GM18873 (cell line): ENCODE measurements around the gene SLC43A1.

Source experiments
- ATAC-seq: cut with Tn5 transposase; IDR thresholded peaks from one replicate; pipeline ENCODE4 v1.9.1; 2021; ENCODE audit warnings: mild to moderate bottlenecking, moderate library complexity, moderate number of reproducible peaks; ENCODE audit not compliant: unreplicated experiment, low FRiP score

The SLC43A1 gene

DNA sequence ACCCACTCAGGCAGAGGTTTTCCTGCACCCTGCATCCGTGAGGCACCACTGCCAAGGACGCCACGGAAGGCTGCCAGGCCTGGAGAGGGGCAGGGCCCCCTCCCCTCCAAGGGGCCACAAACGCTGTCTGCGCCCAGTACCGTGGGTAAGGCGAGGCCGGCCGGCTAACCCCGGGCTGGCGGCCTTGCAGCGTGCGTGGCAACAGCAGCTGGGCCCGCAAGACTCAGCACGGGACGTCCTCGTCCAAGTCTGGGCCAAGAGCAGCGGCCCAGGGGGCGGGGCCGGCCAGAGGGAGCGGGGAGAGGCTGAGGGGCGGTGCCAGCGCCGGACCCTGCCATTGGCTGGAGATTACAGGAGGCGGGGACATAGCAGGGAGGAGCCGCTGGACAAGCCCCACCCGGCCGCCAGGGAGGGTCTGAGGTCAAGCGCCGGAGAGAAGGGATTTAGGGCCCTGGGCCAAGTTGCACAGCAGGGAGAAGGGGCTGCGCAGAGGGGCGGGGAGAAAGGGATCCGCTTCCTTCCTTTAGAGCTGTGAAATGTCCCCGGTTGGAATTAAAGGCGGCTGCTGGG, 16.0 kb downstream of the SLC43A1 start:
- ATAC-seq: no peak

DNA sequence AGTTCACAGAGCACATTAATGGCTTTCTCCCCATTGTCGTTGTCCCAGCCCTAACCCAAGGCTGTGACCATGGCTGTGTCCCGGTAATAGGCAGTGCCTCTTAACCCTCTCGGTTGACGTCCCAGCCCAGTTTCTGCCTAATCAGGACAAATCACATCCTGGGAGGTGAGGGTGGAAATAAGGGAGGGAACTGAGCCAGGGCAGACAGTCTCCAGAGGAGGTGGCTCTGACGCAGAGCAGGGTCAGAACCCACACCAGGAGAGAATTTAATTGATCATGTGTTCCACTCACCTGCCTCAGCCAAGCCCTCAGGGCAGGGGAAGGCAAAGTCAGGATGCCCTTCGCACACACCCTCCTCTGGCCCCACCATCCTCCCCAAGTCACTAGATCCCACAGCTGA, 17.0 kb downstream of the SLC43A1 start:
- no peak for ATAC-seq

DNA sequence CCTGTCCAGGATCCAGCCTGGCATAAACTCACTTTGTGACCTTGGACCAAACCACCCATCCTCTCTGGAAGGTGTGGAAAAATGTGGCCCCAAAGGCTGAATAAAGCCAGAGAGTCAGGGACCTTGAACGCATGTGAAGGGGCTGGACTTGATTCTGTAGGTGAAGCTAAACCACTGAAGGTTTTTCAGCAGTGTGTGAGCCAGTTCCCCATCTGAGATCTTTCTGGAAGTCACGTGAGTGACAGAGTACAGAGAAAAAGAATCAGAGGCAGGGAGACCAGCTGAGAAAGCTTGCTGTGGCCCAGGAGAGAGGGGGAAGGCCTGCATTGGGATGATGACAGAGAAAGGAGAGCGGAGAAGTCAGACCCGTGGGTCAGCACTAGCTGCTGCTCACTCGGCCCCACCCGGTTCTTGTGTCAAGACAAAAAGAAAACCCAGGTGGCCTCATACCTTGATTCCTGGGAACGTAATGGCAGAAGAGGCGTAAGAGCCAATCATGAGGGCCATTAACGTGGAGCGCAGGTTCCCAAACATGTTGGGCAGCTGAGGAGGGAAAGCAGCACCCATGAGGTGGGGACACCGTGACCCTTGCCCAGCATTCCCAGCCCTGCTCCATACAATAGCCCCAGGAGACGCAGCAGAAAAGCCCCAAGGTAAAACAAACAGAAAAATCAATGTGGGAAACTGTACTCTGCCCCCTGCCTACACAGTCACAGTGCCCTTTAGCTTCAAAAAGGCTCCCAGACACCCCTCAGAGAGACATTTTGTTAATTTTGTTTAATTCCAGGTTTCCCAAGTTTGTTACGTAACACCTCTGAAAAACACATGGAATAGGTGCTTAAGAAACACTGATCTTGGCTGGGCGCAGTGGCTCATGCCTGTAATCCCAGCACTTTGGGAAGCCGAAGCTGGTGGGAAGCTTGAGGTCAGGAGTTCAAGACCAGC, 17.9 kb downstream of the SLC43A1 start:
- no peak for ATAC-seq

DNA sequence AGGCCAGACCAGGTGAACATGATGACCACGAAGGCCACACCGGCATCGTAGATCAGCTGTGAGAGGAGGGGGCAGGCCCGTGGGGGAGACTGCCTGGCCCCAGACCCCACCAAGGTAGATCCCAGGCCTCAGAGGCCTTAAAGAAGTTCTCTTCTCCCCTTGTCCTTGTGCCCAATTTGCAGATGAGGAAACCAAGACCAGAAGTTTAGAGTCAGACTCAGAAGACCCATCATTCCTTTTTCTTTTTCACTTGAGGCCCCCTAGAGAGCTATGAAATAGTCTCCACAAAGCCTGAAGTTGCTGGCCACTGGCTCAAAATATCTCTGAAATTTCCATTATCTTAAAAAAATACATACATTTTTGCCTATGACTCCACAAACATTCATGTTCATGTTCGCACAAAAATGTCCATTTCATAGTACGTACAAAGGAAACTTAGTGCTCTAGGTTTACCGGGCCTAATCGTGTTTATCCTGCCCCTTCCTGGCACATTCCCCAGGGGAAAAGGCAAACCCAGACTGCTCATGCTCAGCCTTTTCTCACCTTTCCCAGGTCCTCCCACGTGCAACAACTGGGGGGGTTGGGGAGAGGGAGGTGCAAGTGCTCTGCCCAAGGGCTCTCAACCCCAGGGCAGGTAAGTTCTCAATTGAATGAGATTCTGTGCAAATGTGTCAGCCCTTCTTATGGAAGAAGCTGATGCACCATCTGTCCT, 19.2 kb downstream of the SLC43A1 start:
- no peak for ATAC-seq

DNA sequence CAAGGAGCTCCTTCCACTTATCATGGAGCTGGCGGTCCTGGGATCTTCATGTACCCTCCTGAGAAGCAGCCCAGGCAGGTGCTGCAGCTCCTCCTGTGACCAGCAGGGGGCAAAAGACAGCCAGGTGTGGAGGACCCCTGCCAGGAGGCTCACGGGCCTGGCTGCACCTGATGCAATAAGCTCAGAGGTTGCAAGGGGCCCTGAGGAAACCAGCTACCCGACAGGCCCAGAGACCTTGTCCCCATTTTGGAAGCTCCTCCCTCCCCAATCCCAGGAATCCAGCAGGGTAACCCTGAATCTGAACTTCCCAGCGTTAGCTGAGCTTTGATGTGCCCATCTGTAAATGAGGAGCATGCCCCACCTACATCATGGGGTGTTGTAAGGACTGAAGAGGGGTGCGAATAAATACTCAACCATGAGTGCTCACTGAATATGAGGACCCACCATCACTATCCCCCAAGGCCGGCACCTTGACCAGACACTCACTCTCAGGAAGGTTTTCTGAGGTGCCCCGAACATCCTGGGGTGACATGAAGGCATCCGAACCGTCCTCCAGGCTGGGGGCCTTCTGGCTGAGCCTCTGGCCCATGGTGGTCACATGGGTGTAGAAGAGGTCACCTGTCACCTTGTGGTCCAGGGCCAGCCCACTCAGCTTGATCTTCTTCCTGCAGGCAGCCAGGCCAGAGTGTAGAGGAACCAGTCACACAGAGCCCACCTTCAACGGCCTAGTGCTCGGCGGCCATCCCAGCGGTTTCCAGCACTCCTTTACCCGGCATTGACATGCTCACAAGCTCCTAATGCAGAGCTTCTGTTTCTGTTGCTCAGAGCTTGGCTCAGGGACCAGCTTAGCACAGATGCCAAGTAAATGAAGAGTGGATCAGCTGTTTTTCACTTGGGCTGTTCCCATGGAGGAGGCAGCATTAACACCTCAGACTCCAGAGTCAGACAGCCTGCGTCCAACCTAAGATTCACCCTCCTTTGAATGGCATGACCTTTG, 21.7 kb downstream of the SLC43A1 start:
- no peak for ATAC-seq

DNA sequence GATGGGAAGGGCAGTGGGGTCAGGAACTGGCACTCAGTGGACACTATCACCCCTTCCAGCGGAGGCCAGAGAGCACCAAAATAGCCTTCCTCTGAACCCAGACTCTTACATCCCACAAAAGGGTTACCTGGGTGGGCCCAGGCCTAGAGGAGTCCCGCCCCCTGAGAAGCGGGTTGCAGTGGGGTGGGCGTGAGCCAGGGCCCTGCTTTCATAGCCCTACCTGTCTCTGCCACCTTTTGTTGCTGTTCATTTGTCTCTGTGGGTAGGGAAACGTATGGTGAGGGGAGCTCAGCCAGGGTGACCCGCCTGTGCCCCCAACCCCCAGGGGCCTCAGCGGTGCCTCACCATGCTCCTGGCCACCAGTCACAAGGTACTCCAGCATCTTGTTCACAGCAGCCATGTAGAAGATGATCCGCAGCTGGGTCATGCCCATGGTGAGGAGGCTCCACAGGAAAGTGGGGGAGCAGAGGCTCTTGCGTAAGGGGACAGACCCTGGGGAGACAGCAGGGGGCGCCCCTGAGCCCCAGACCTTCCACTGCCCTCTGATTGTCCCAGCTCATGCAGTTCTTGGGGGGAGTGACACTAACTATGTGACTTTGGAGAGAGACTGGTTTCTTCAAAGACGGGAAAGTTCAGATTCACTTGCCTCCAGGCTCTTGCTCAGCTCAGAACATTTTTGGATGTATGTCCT, 24.0 kb downstream of the SLC43A1 start:
- no peak for ATAC-seq

DNA sequence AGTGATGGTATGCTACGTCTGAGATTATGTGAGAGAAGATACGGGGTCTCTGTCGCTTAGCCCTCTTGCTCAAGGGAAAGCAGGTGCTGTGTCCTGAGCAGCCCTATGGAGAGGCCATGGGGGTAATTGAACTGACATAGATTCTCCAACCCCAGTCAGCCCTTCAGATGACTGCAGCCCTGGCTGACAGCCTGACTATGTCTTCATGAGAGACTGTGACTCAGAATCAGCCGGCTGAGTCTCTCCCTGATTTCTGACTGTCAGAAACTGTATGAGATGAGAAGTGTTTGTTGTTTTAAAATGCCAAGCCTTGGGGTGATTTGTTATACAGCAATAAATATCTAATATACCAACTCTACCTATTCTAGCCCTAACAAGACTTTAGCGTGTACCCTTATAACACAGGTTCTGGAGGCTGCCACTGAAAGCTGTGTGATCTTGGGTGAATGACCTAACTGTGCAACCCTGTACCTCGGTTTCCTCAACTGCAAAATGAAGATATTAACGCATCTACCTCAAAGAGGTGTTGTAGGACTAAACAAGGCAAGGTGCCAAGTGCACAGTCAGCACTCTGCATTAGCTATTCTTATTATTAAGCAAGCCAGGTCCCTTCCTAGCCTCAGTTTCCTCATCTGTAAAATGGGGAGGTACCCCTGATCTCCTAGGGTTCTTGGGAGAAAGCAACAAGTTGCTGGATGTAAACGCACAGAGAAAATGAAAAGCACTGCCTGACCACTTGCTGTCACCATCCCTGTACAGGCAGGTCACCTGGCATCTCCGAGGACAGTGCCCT, 24.9 kb downstream of the SLC43A1 start:
- no peak for ATAC-seq

DNA sequence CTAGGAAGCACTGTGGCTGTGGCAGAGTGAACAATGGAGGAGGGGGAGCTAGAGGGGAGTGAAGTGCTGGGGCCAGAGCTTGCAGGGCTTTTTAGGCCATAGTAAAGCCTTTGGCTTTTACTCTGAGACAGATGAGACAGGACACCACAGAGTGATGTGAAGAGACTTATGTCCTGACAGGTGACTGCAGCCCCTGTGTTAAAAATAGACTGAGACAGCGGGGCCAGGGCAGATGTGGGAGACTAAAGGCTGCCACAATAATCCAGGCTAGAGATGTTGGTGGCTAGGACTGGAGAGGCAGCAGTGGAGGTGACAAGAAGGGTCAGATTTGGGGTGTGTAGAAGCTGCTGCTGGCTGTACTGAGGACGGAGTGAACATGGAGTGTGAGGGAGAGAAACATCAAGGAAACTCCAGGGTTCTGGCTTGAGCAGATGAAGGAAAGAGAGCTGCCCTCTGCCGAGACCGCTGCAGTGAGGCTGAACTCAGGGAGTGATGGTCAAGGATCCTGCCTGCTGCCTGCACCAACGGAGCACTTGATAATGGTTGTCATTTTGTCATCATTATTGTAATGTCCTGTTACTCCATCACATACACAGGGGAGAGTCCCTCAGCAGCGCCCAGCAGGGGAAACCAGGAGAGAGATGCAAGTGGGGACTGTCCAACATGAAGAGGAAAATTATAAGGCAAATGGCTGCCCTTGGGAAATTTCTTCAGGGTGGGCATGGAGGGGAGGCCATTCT, 27.4 kb downstream of the SLC43A1 start:
- ATAC-seq: no peak

DNA sequence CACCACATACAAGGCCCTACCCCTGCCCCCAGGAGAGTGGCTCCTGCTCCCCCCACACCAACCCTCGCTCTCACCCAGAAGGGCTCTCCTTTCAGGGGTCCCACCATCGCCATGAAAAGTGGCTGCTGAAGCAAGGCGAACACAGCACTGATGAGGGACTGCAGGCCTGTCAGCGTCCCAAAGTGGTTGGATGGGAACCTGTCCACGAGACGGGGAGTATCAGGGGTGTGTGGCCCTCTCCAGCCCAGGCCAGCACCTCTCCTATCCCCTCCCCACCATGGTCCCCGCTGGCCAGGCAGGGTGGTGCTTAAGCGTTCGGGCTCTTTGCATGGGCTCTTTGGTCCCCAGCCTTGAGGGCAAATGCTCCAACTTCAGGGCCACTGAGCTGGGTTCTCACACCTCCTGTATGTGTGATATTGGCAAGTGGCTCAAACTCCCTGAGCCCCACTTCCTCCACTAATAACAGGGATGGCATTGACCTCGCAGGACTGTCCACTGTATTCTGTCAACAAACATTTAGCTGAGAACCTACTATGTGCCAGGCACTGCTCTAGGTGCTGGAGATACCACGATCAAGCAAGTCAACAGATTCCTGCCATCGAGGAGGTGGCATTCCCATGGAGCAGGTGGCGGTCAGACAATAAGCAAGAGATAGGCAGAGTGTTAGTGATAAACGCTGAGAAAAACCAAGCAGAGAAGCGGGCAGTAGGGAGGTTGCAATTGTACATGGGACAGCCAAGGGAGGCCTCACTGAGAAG, 28.3 kb downstream of the SLC43A1 start:
- ATAC-seq: no peak

DNA sequence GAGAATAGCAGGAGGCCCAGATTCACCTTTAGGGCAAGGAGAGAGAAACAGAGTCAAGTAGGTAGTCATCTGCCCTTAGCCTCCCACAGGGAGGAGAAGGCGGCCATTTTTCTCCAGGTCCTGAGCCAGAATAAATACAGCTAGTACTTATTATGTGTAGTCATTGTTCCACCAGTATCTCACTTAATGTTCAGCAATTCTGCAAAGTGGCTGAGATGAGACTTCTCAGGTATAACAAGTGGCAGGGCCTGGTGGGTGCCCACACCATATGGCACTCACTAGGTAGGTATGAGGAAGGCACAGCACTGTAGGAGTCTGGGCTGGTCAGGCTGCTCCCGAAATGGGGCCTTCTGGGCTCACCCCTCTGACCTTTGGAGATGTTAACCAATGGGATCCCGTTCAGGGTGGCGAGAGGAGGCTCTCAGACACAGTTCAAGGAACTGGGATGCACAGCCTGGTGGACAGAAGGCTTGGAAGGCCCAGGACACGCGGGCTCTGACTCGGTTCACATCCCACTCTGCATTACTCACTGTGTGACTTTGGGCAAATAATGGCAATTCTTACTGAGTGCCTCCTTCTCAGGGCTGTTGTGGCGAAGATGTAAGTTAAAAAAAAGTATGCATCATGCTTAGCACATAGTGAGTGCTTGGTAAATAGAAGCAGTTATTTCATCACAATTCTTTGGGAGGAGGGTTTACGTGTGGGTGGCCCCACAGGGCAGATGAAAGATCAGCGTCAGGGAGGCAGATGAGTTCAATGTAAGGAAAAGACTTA, 30.1 kb downstream of the SLC43A1 start:
- no peak for ATAC-seq

DNA sequence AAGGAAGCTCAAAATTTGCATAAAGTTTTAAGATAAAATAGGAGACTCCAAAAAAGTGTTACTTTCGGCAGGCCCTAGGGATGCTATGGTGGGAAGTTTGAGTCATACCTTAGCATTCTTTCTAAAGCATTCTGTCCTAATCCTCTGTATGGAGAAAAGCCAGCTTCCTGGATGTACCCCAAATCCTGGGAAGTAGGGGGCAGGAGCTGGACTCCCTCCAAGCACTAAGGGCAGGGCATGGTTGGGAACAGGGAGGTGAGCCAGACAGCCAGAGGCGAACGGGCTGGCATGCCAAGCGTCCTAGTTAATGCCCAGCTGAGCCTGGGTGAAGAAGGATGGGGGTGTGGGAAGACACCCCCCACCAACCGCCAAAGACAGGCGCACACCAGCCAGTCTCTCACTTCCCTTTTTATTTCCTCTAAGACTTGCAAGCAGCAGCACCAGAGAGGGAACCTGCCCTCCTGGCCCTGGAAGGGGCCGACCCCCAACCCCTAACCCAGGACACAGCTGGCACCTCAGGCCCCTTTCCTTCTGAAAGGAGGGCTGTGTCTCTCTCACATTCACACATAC, 31.3 kb downstream of the SLC43A1 start:
- ATAC-seq: no peak

DNA sequence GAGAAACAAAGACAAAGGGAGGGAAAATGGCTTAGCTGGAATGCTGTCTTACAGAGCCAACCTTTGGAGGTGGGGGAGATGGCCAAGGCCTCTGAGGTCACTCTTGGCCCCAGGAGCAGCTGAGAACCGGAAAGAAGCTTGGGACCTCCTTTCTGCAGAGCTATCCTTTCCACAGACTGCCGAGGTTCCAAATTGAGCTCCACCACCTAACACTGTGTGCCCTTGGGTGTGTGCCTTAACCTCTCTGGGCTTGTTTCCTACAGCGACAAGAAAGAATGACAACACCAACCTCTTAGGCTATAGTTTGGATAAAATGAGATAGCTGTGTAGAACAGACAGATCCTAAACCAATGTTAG, 32.0 kb downstream of the SLC43A1 start:
- no peak for ATAC-seq

DNA sequence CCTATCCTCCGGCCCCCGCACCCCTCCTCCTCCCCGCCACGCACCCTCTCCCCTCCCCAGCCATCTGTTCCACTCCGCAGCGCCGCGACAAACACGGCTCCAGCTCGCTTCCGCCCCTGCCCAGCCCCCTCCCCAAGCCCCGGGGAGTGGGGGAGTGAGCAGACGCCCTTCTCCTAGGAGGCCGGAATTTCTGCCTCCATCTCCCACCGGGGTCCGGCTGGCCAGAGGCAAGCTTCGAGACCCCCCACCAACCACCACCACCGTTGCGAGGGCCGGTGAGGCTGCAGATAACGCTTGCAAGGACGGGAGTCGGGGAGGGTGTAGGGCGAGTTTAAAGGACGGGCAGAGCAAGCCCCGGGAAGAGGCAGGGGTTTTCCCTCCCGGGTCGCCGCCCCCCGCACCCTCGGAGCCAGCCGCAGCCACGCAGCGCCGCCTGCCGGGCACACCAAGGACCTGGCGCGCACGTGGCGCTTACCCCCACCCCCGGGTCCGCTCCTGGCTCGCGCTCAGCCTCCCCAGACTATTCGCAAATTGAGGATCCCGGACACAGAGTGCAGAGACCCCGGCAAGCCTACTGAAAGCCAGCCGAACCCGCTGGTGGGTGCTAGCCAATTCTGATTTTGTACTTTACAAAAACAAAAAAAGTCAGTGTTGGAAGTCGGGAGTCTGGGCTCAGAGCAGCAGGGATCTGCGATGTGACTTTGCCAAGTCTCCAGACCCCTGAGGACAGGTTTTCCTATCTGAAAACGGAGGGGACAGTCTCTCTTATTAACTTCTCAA, 32.5 kb downstream of the SLC43A1 start:
- ATAC-seq: no peak

DNA sequence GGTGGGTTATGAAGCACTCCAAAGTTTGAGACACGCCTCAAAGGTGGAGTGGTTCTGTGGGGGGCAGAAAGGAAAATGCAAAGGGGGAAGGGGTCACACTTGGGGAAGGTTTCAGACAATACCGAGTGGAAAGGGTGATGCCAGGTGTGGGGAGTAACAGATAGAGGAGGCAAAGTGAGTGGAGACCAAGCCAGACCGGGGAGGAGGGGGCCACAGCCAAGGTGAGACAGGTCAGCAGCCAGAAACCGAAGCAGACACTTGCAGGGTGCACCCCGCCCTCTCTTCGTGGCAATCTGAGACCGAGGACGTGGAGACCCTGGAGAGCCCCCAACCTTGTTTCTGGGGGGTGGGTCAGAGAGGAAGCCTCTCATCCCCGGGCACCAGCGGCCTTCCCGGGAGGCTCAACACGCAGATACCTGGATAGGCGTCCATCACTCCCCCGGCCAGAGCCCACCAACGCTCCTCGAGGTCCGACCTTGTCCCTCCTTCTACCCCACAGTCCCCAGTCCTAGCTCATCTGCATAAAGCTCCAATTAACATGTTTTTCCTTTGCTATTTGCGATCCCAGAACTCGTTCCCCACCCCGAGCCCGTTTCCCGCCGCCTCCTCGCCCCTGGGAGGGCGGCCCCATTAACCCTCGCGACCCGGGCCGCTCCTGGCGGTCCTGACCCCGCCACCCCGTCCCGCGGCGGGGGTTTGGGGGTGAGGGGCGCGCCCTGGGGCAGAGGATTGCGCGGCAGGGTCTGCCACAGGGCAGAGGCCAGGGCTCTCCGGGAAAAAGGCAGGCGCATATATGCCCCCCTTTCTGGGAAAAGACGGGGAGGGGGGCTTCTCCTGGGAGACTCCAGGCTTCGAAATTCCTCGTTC, 33.4 kb downstream of the SLC43A1 start:
- no peak for ATAC-seq

DNA sequence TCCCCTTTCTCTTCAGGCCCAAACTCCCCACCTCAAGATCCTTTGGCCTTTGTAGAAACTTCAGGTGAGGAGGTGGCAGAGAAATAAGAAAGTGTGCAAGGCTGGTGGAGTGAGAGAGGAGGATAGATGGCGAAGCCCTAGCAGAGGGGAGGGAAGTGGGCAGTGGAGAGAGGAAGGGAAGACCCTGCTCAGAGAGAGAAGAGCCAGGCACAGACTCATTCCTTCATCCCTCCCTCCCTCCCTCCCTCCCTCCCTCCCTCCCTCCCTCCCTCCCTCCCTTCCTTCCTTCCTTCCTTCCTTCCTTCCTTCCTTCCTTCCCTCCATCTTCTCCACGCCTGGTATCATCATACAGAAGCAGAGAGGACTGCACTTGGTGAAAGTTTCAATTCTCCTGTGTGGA, 34.2 kb downstream of the SLC43A1 start:
- no peak for ATAC-seq
